Vagina (tissue), 2 donors: ENCODE data around the gene QKI.

ENCODE experiments used
- POLR2AphosphoS5 ChIP-seq, 2 donors: sonication (generic); formaldehyde crosslinking; IDR thresholded peaks; one replicate each; pipeline ENCODE4 v1.9.0; 2017; ENCODE audit warnings: antibody characterized with exemption in 2 of 2, mild to moderate bottlenecking in 2 of 2, low read depth in 1 of 2; ENCODE audit not compliant: insufficient read depth in 1 of 2
- TF ChIP-seq, protein P1 (sequence below), 3 experiments: fragments of 450-650 bp in 2 of 3; fragments of 200-600 bp in 1 of 3; sonication (generic) in 1 of 3; IDR thresholded peaks; one replicate each; pipeline ENCODE4 v1.5.1; 2017 to 2019; ENCODE audit warnings: antibody characterized with exemption in 3 of 3, mild to moderate bottlenecking in 2 of 3, moderate library complexity in 2 of 3

DNA sequence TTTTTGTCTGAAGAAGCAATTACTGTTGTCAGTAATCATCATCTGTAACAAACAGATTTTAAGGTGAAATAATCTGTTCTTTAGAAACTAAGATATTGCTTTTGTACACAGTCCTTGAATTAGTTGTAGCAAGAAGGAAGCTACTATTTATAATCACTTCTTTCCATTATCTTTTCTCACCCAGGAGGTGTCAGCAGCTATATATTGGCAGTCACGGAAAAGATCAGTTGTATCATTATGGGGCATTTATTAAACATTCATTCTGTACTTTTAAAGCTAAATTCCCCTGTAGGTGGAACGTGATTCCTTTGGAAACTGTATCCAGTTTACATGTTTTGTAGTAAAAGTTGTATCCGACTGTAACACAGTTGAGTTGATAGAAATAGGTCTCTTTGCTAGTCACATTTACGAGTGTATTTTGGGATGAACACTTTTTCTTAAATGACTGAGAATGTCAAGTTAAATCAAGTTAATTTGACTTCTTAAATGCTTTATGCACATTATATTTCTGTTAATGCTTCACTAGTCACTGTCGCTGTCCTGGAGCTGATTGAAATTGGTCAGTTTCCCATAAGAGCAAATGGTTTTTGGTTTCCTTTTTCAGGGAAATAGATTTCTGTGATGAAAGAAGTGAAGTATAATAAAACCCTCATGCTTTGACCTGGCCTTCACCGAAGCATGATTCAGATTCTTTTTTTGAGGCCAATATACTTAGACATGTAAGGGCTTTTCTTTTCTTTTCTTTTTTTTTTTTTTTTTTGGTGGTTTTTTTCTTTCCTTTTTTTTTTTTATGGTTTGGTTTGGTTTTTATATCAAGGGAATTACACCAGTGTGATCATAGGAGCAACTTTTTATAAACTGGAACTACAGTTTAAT lies 5.1 kb downstream of the QKI start:
- TF ChIP-seq POLR2AphosphoS5 (IDR thresholded peaks at IDR 0.05; ENCODE audit: insufficient read depth in 1 of 2, low read depth in 1 of 2) = peak in 1 of 2 donors; percentile 45
- TF ChIP-seq, protein P1, sequence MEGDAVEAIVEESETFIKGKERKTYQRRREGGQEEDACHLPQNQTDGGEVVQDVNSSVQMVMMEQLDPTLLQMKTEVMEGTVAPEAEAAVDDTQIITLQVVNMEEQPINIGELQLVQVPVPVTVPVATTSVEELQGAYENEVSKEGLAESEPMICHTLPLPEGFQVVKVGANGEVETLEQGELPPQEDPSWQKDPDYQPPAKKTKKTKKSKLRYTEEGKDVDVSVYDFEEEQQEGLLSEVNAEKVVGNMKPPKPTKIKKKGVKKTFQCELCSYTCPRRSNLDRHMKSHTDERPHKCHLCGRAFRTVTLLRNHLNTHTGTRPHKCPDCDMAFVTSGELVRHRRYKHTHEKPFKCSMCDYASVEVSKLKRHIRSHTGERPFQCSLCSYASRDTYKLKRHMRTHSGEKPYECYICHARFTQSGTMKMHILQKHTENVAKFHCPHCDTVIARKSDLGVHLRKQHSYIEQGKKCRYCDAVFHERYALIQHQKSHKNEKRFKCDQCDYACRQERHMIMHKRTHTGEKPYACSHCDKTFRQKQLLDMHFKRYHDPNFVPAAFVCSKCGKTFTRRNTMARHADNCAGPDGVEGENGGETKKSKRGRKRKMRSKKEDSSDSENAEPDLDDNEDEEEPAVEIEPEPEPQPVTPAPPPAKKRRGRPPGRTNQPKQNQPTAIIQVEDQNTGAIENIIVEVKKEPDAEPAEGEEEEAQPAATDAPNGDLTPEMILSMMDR (IDR thresholded peaks at IDR 0.05) = no peak
